GM19240 (cell line): ENCODE measurements around the gene F7.

Experiments
- DNase-seq: peaks from one replicate; pipeline ENCODE4 v3.0.0; 2011; ENCODE audit warnings: low spot score; ENCODE audit not compliant: insufficient read length

Gene F7

DNA sequence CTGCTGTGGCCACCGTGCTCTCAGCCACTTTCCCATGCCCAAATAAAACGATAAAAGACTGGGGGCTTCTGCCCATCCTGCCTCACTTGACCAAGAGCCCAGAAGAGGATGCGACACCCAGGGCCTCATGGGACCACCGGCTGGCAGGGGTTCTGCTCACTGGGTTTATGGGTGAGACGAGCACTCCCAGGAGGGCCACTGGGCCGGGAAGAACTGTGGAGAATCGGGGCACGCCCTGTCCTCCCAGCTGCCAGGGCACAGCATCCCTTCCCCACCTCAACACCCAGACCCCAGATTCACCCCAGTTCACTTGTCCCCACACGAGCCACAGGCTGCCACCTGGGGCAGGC is 12.3 kb downstream of the F7 start:
- DNase-seq, result no peak

DNA sequence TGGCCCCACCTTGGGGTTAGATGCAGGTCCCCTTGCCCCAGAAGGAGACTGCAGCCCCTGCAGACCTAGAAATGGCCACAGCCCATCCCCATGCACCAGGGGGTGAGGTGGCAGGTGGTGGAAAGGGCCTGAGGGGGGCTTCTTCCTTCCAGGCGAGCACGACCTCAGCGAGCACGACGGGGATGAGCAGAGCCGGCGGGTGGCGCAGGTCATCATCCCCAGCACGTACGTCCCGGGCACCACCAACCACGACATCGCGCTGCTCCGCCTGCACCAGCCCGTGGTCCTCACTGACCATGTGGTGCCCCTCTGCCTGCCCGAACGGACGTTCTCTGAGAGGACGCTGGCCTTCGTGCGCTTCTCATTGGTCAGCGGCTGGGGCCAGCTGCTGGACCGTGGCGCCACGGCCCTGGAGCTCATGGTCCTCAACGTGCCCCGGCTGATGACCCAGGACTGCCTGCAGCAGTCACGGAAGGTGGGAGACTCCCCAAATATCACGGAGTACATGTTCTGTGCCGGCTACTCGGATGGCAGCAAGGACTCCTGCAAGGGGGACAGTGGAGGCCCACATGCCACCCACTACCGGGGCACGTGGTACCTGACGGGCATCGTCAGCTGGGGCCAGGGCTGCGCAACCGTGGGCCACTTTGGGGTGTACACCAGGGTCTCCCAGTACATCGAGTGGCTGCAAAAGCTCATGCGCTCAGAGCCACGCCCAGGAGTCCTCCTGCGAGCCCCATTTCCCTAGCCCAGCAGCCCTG is 12.8 kb downstream of the F7 start:
- DNase-seq, result no peak

DNA sequence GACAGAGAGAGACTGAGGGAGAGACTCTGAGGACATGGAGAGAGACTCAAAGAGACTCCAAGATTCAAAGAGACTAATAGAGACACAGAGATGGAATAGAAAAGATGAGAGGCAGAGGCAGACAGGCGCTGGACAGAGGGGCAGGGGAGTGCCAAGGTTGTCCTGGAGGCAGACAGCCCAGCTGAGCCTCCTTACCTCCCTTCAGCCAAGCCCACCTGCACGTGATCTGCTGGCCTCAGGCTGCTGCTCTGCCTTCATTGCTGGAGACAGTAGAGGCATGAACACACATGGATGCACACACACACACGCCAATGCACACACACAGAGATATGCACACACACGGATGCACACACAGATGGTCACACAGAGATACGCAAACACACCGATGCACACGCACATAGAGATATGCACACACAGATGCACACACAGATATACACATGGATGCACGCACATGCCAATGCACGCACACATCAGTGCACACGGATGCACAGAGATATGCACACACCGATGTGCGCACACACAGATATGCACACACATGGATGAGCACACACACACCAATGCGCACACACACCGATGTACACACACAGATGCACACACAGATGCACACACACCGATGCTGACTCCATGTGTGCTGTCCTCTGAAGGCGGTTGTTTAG is 13.7 kb downstream of the F7 start:
- DNase-seq, result no peak

DNA sequence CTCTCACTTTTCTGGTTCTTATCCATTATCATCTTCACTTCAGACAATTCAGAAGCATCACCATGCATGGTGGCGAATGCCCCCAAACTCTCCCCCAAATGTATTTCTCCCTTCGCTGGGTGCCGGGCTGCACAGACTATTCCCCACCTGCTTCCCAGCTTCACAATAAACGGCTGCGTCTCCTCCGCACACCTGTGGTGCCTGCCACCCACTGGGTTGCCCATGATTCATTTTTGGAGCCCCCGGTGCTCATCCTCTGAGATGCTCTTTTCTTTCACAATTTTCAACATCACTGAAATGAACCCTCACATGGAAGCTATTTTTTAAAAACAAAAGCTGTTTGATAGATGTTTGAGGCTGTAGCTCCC is 14.2 kb downstream of the F7 start:
- DNase-seq, result no peak

DNA sequence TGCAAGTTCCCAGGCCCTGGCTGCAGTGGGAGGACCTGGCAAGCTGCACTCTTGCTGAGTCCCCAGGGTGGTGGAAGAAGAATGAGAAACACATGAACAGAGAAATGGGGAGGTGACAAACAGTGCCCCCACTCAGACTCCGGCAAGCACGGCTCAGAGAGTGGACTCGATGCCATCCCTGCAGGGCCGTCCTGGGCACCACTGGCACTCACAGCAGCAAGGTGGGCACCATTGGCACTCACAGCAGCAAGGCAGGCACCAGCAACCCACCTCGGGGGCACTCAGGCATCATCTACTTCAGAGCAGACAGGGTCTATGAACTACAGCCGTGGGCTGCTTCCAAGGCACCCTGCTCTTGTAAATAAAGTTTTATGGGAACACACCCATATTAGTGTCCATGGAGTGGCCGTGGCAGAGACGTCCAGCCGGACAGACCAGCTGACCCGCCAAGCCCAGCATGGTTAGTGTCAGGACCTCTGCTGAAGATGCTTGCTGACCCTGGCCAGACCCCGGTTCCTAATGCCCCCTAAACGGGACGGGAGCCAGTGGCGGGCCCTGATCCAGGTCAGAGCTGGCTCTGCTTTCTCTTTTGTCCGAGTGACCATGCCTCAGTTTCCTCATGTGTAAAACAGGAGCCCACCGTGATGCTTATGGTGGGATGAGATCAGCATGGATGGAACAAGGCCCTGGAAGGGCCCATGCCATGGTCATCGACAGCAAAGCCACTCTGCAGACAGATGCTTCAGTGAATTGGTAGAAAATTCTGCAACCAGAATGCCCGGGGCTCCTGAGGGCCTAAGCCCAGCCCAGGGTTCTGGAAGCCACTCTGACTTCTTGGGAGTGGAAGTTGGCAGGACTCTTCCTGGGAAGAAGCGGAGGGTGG is 14.9 kb downstream of the F7 start:
- no peak for DNase-seq

DNA sequence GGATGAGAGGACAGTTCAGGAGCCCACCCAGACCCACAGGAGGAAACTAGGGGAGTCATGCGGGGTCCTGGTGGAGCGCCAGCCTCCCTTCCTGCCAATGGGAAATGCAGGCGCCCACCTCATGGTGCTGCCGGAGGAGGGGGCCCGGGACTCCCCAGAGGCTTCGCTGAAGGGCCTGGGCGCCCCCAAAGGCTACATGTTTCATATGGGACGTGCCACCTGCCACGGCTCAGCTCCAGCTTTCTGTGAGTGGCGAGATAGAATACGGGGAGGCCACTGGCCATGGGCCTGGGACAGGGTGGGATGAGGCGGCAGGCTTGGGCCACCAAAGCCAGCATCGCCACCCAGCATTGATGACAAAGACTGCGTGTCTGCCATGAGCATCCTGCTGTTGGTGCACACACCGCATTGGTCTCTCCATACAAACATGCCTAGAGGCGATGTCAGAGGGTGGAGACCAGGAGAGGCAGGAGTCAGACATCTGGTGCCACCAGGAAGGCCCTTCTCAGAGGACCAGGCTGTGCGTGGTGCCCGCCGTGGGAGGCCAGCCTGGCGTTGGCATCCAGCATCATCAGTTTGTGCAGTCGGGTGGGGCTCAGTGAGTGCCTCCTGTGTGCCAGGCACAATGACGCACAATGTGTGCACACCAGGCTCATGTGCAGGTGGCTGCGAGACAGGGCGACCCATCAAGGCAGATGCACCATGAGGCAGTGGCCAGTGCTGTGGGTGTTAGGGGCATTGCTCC is 15.8 kb downstream of the F7 start:
- DNase-seq, result no peak

DNA sequence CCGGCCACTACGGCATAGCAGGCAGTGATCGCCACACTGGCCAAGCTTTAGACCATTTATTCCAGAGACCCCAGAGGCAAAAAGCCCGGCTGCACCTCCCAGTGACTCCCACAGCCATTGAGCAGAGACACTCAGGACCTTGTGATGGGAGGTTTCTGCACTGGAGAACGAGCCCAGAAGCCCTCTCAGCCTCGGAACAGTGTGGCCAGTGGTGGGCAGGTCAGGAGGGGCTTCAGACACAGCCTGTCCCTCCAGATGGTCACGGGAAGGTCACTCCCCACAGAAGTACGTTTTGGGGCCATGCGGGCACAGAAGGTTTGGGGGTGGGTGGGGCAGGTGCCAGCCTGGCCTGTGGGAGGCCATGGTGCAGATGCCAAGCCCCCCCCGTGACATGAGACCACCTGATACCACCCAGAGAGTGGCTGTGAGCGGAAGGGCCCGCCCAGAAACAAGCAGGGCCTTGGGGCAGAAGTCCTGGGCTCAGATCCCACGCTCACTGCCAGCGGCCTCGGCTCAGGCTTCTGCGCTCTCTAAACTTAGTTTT is 16.4 kb downstream of the F7 start:
- DNase-seq, result no peak

DNA sequence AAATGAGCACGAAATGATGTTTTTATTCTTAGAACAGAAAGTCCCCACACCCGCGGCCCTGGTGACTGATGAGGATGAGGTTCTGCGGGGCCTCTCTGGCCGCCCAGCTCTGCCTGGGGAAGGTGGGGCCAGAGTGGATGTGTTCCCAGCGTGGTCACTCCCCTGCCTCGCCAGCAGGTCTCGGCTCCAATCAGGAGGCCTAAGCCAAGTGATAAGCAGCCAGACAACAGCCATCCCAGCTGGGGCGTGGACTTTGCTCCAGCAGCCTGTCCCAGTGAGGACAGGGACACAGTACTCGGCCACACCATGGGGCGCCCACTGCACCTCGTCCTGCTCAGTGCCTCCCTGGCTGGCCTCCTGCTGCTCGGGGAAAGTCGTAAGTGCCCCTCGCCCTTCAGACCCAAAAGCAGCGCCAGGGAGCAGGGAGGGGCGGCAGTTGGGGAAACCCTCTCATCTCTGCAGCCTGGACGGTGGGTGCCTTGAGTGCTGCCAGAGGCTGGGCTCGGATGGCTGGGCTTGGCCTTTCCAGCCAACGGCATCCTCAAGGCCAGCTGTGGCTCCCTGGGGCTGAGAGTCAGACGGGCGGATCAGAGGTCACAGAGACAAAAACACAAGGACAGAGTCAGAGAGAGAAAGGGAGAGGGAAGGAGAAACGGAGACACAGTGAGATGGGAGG is 17.1 kb downstream of the F7 start, which contains the start of gene F10:
Gene F10, plus strand, starts transcription at position 250 of the 676 bp plus-strand sequence. Its CDS starts 57 bp downstream, at position 307.
- DNase-seq, result no peak

DNA sequence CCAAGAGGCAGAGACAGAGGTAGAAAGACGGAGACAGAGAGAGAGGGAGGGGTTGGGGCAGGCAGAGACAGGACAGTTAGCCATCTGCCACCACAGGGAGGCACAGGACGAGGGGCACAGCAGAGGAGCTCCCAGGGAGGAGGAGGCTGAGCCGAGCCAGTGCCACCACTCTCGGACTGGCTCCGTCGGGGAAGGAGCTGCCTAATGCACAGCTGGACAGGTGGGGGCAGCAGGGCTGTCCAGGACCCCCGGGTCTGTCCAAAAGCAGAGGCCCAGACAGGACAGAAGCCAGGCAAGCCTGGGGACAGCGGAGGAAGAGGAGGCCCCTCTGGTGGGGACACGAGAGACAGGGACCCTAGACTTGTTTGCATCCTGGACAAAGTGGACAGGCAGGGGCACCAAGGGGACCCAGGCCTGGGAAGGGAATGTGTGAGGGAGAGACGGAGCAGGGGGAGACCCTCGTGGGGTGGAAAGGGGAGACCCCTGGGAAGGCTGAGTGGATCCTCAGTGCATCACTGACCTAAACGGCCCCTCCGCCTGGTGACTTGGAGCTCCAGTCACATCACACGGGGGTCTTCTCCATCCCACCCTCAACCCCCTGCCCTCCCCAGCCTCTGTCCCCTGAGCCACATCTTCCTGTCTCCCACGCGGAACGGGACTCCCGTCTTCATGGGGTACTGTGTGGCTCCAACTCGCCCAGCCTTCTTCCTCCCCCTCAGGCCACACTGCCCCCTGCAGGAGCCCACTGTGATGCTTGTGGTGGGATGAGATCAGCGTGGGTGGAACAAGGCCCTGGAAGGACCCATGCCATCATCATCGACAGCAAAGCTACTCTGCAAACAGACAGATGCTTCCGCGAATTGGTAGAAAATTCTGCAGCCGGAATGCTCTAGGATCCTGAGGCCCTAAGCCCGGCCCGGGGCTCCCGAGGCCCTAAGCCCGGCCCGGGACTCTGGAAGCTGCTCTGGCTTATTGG is 17.9 kb downstream of the F7 start:
- no peak for DNase-seq

DNA sequence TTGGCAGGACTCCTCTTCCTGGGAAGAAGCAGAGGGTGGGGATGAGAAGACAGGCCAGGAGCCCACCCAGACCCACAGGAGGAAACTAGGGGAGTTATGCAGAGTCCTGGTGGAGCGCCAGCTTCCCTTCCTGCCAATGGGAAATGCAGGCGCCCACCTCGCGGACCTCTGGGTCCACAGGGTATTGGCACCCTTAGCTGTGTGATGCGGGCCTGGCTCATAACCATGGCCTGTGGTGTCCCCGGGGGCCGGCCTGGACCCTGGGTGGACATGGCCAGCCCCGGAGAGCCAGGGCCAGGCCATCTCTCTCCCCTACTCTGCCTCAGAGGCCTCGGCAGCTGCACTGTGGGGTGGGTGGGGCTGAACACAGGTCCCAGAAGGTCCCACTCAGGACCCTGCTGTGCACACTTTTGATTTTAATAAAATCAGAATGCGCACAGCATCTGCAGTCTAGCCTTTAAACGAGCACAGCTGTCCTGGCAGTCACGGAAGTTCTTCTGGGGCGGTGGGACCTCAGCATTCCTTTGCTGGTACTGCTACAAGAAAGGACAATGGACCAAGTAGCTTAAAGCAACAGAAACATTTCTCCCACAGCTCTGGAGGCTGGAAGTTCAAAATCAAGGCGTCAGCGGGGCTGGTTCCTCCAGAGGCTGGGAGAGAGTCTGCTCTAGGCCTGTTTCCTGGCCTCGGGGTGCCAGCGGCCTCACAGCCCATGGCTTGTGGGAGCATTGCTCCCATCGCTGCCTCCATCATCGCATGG is 18.8 kb downstream of the F7 start:
- no peak for DNase-seq

DNA sequence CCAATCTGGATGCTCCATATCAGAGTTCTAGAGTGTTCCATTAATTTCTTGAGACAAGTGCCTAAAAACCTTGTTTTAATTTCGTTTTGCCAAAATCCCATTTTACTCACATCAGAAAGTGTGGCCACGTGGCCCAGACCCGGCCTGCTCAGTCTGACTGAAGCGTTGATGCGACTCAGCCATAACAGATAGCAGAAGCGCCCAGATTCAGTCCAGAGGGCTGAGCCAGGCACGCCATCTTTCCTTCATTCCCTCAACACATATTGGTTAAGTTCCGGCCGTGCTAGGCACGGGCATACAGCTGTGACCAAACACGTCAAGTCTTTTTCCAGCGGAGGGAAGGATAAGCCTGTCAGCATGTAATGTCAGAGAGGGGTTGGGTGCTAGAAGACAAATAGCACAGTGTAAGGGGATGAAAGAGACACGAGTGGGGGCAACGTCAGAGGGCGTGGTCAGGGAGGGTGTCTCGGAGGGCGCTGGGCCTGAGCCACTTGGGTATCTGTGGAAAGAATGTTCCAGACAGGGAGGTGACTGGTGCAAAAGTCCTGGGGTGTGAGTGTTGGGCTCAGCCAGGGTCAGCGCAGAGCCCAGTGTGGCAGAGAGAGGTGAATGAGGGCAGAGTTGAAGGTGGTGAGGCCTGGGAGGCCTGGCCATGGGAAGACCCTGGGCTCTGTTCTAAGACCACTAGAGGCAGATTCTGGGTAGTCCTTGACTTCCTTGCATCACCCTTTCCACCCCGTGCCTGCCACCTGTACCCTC is 20.1 kb downstream of the F7 start:
- no peak for DNase-seq

DNA sequence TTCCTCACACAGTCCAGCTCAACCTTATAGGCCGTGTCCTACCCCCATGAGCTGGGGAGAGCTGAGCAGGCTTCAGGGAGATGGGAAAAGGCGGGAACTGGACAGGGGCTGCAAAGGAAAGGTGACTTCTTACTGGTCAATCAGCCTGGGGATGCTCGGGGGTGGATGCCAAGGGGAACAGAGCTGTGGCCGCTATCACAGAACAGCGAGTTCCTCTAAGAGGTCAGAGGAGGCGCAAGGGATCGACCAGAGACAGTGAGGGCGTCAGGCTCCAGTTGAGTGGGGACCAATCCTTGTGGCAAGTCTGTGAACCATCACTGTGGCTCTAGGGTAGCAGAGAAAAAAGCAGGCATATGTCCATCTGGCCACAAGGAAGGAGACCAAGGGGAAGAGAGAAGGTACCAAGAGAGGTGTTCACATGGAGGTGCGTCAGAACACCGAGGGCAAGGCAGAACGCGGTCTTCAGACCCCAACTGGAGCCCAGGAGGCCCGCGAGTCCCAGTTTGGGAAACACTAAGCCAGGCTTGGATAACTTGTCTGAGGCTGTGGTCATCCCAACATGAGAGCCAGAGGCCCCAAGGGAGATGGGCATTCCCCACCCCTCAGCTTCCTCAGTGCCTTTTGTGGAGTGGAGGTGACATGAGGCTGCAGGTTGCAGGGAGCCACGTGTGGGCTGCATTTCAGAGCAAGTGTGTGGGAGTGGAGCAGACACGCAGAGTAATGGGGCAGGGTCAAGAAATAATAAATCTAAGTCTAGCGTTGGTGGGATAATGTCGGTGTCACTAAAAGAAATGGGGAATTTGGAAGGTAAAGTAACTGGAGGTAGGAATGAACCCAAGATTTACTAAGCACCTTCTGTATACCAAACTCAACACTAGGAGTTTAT is 20.9 kb downstream of the F7 start:
- DNase-seq, result no peak

DNA sequence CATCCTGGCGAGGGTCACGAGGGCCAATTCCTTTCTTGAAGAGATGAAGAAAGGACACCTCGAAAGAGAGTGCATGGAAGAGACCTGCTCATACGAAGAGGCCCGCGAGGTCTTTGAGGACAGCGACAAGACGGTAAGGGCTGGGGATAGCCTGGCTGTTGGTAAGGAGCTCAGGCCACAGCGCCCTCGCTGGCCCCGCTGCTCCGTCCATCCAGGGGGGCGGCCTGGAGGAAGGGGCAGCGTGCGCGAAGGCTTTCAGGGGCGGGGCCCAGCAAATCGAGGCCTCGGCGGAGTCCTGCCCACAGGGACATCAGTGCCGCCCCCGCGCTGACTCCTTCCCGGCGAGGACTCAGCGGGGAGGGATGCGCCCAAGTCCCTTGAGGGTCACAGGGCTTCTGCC is 23.9 kb downstream of the F7 start:
- no peak for DNase-seq

DNA sequence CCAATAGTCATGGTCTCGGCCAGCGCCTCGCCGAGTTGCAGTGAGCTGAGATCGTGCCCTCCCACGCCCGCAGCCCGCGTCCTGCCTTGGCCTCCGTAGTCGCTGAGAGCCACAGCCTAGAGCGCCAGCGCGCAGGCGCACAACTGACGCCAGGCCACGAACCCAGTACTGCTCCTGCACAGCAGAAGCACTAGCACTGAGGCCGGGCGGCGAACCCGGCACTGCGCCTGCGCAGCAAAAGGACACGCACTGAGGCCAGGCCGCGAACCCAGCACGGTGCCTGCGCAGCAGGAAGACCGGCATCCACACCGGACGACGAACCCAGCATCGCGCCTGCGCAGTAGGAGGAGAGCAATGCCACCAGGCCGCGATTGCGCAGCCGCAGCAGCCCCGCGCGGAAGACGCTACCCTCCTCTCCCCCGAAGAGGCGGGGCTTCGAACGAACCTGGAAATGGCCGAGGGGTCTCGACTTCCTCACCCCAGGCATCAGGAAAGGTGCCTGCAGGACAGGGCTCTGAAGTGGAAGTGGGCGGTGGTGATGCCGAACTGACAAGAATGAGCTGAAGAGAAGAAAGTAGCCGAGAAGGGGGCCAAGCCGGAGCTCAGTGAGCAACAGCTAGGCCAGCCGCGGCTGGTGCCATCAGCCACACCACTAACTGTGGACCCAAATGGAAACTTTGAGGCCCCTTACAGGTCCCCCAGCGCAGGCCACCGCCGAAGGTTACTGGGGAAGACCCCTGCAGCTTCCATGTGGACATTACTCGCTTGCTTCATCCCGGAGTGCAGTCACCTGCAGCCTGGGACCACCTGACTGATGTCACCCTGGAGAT is 24.5 kb downstream of the F7 start:
- DNase-seq, result no peak

DNA sequence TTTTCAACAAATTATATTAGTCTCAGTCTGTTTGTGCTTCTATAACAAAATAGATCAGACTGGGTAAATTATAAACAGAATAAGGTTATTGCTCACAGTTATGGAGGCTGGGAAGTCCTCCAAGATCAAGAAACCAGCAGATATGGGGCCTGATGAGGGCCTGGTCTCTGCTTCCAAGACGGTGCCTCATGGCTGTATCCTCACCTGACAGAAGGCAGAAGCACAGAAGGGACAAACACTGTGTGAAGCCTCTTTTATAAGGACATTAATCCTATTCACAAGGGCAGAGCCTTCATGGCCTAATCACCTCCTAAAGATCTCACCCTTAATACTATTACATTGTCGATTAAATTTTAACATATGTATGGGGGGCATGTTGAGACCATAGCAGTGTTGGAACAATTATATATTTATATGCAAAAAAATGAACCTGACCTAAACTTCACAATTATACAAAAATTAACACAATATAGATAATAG is 29.7 kb downstream of the F7 start:
- no peak for DNase-seq

DNA sequence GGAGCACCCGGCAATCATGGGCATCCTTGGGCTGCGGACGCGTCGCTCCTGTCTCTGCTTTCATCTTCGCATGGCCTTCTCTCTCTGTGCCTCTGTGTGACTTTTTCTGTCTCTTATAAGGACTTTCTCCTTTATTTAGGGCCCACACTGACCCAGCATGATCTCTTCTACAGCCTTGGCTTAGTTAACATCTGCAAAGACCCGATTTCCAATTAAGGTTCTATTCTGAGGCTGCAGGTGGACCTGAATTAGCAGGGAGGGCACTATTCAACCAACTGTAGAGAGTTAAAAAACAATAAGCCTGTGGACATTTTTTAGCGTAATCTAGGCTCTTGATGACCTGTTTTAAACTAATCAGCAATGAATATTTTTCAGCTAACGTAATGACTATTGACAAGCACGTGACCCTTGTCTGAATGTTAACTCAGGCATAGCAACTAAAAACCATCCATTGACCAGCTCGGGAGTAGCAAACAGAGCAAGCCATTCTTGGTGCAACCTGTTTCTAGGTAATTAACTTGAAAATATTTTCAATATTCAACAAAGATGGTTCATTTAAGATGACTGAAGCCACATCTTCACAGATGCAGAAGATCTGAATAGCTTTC is 32.2 kb downstream of the F7 start:
- DNase-seq, result no peak
